ENCODE results near the gene NKD1. TPM values are rescaled to one million over a fixed set of nuclear protein-coding genes. Genes with fewer than 3 reads are reported as not detected.

The NKD1 gene
- total RNA-seq, 6 donors from 2014 or later, result 9.9 to 59.7 (median 21.4) TPM

GRCh38 chr16:50519602-50520001 lies 28.6 kb upstream of the NKD1 start:
- Histone ChIP-seq H3K27ac (no peak overlapping the region), H3K4me3 (no peak overlapping the region), H3K27me3 (no peaks in the 10 kb centered on the region), H3K4me1 (no peaks in the 10 kb centered on the region), H3K9me3 (peaks cover 8 to 18% (median 15%) of the 10 kb centered on the region in 4 donors), H3K36me3 (no peaks in the 10 kb centered on the region)
- DNase-seq (no peak), ATAC-seq (ENCODE audit: low FRiP score in 2 of 2) (no peak)
- TF ChIP-seq POLR2A (IDR thresholded peaks at IDR 0.05), result no peak
- TF ChIP-seq CTCF (IDR thresholded peaks at IDR 0.05), result no peak
- TF ChIP-seq EP300 (IDR thresholded peaks at IDR 0.05), result no peak
- TF ChIP-seq POLR2AphosphoS5 (IDR thresholded peaks at IDR 0.05), result no peak
- WGBS, 2 donors, result 73 to 83% methylated on average over 3 of the region's 3 CpGs

- Histone ChIP-seq H3K9me3 (peaks cover 8 to 18% (median 14%) of the 10 kb centered on the region in 4 donors), H3K4me1 (no peaks in the 10 kb centered on the region), H3K27me3 (no peaks in the 10 kb centered on the region), H3K36me3 (no peaks in the 10 kb centered on the region), H3K27ac (no peak overlapping the region), H3K4me3 (no peak overlapping the region)
- ATAC-seq (ENCODE audit: low FRiP score in 2 of 2), result no peak
- no peak for DNase-seq
- TF ChIP-seq EP300 (IDR thresholded peaks at IDR 0.05) (no peak), CTCF (IDR thresholded peaks at IDR 0.05) (no peak), POLR2A (IDR thresholded peaks at IDR 0.05) (no peak), POLR2AphosphoS5 (IDR thresholded peaks at IDR 0.05) (no peak)
- 34 to 37% methylated on average over 6 of the region's 6 CpGs for WGBS, 2 donors
Observed at GRCh38 chr16:50520451-50521245, 27.5 kb upstream of the NKD1 start.

- ATAC-seq (ENCODE audit: low FRiP score in 2 of 2) (no peak), DNase-seq (no peak)
Observed at GRCh38 chr16:50521246-50521900, 26.8 kb upstream of the NKD1 start.

GRCh38 chr16:50522324-50522723 lies 25.9 kb upstream of the NKD1 start:
- H3K4me1 ChIP-seq, result no peaks in the 10 kb centered on the region
- no peak for DNase-seq
- no peak for ATAC-seq (ENCODE audit: low FRiP score in 2 of 2)
- peaks cover 0 to 6% (median 3%) of the 10 kb centered on the region in 4 donors for H3K9me3 ChIP-seq
- no peaks in the 10 kb centered on the region for H3K36me3 ChIP-seq
- WGBS, 2 donors, result 65 to 71% methylated on average over 5 of the region's 5 CpGs
- no peak overlapping the region for H3K27ac ChIP-seq
- H3K27me3 ChIP-seq, result no peaks in the 10 kb centered on the region
- no peak overlapping the region for H3K4me3 ChIP-seq
- TF ChIP-seq CTCF (IDR thresholded peaks at IDR 0.05) (no peak), POLR2AphosphoS5 (IDR thresholded peaks at IDR 0.05) (no peak), EP300 (IDR thresholded peaks at IDR 0.05) (no peak), POLR2A (IDR thresholded peaks at IDR 0.05) (no peak)

More at GRCh38 chr16:50521246-50521900, 26.8 kb upstream of the NKD1 start:
- no peak overlapping the region for H3K27ac ChIP-seq
- no peak overlapping the region for H3K4me3 ChIP-seq
- TF ChIP-seq POLR2A (IDR thresholded peaks at IDR 0.05) (no peak), CTCF (IDR thresholded peaks at IDR 0.05) (no peak), POLR2AphosphoS5 (IDR thresholded peaks at IDR 0.05) (no peak), EP300 (IDR thresholded peaks at IDR 0.05) (no peak)
- H3K9me3 ChIP-seq, result peaks cover 6 to 12% (median 10%) of the 10 kb centered on the region in 4 donors
- H3K36me3 ChIP-seq, result no peaks in the 10 kb centered on the region
- no peaks in the 10 kb centered on the region for H3K4me1 ChIP-seq
- H3K27me3 ChIP-seq, result no peaks in the 10 kb centered on the region
- WGBS, 2 donors, result 86 to 90% methylated on average over 9 of the region's 9 CpGs
